ENCODE results near the gene MRPL50. TPM values are rescaled to one million over a fixed set of nuclear protein-coding genes. Genes with fewer than 3 reads are reported as not detected.

MRPL50 gene
- total RNA-seq, 1 experiment from 2014 or later: 20.0 TPM

- Histone ChIP-seq H2BK120ac (ENCODE audit: low read depth, low read length, poor library complexity, severe bottlenecking) (no peak overlapping the region), H3K9ac (ENCODE audit: extremely low read depth, insufficient read length, low read length) (no peak overlapping the region), H3K4ac (ENCODE audit: low read depth, low read length) (no peak overlapping the region), H2BK5ac (ENCODE audit: insufficient read length, low read length) (no peak overlapping the region), H3K4me1 (ENCODE audit: insufficient read depth, low read length) (no peaks in the 10 kb centered on the region), H2BK12ac (ENCODE audit: insufficient read length, low read depth, low read length) (no peak overlapping the region), H2BK15ac (ENCODE audit: low read depth, low read length) (no peak overlapping the region), H3K9me3 (ENCODE audit: control insufficient read depth, low read depth, low read length) (no peaks in the 10 kb centered on the region), H3T11ph (ENCODE audit: low read length) (no peak overlapping the region), H4K5ac (ENCODE audit: insufficient read length, low read depth, low read length) (no peak overlapping the region), H4K91ac (ENCODE audit: insufficient read length, low read depth, low read length) (no peak overlapping the region), H3K14ac (ENCODE audit: insufficient read depth, low read length) (no peak overlapping the region), H2AK5ac (ENCODE audit: insufficient read length, low read length) (no peak overlapping the region), H3K23me2 (ENCODE audit: insufficient read length, low read depth, low read length, poor library complexity, severe bottlenecking) (no peaks in the 10 kb centered on the region), H3K56ac (ENCODE audit: insufficient read length, low read depth, low read length) (no peak overlapping the region), H3K79me2 (ENCODE audit: insufficient read depth, low read length) (no peaks in the 10 kb centered on the region), H3K27ac (ENCODE audit: insufficient read length, low read depth, low read length) (no peak overlapping the region), H3K23ac (ENCODE audit: insufficient read length, low read depth, low read length) (no peak overlapping the region), H3K18ac (ENCODE audit: insufficient read length, low read depth, low read length) (no peak overlapping the region), H2AFZ (ENCODE audit: low read length) (no peak overlapping the region), H3K4me2 (ENCODE audit: insufficient read depth, insufficient read length, low read length) (no peak overlapping the region), H2BK20ac (ENCODE audit: low read depth, low read length, poor library complexity, severe bottlenecking) (no peak overlapping the region), H3K27me3 (ENCODE audit: insufficient read depth, low read length) (no peaks in the 10 kb centered on the region), H4K20me1 (ENCODE audit: control insufficient read depth, insufficient read depth, insufficient read length) (no peaks in the 10 kb centered on the region), H4K8ac (replicated peaks; ENCODE audit: insufficient read length, low read depth, low read length) (no peak overlapping the region), H3K79me1 (ENCODE audit: insufficient read depth, low read depth, low read length, poor library complexity, severe bottlenecking) (no peaks in the 10 kb centered on the region)
- Mint-ChIP-seq H3K4me1 (no peaks in the 10 kb centered on the region), H3K27ac (no peak overlapping the region), H3K27me3 (ENCODE audit: low read depth) (peaks cover 2% of the 10 kb centered on the region; the same call in 1 of the 2 replicates), H3K36me3 (ENCODE audit: insufficient read depth in 1 of 3, low read depth in 3 of 3) (no peaks in the 10 kb centered on the region), H3K4me3 (no peak overlapping the region), H3K9me3 (no peaks in the 10 kb centered on the region)
- TF ChIP-seq, protein P1, sequence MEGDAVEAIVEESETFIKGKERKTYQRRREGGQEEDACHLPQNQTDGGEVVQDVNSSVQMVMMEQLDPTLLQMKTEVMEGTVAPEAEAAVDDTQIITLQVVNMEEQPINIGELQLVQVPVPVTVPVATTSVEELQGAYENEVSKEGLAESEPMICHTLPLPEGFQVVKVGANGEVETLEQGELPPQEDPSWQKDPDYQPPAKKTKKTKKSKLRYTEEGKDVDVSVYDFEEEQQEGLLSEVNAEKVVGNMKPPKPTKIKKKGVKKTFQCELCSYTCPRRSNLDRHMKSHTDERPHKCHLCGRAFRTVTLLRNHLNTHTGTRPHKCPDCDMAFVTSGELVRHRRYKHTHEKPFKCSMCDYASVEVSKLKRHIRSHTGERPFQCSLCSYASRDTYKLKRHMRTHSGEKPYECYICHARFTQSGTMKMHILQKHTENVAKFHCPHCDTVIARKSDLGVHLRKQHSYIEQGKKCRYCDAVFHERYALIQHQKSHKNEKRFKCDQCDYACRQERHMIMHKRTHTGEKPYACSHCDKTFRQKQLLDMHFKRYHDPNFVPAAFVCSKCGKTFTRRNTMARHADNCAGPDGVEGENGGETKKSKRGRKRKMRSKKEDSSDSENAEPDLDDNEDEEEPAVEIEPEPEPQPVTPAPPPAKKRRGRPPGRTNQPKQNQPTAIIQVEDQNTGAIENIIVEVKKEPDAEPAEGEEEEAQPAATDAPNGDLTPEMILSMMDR (conservative IDR thresholded peaks at IDR 0.05): no peak
- DNase-seq: no peak
- no CpG with 5 or more reads among the region's 3 CpGs for WGBS (ENCODE audit: extremely low coverage, insufficient read length, low lambda C conversion rate)
Observed at GRCh38 chr9:101442736-101443135, 44.3 kb upstream of the MRPL50 start.

Data from H9 (cell line).